ENCODE data around the gene THTPA. TPM values are rescaled to one million over a fixed set of nuclear protein-coding genes. Genes with fewer than 3 reads are reported as not detected.

The THTPA gene
- total RNA-seq, 1 experiment from 2014 or later = 12.3 TPM

DNA sequence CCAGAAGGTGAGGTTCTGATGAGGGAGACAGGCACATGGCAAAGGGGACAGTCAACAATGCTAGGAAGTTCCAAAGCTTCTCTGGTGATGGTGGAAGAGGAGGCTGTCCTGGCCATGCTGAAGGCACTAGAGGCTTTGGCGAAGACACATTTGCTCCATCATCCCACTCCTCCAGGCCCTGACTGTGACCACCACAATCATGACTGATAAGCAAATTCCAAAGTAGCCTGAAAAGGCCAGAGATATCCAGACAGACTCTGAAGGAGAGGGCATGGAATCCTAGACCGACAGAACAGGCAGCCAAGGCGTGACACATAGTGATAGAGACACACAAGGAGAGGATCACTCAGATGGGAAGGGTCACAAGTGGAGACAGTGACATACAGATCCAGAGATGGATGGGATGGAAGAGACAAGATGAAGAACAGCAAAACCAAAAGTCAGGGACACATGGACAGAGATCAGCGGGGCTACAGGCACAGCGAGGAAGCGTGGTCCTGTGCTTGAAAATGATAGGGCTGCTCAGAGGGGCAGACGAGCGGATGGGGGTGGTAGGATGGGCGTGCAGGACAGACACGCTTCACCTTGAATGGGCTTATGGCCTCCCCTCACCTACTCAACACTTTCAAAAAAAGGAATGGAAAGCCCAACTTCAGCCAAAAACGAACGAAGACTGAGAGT is 5.8 kb upstream of the THTPA start:
- H3K27me3 ChIP-seq (replicated peaks; ENCODE audit: insufficient read depth, low read depth, low read length, poor library complexity) = no peaks in the 10 kb centered on the region

DNA sequence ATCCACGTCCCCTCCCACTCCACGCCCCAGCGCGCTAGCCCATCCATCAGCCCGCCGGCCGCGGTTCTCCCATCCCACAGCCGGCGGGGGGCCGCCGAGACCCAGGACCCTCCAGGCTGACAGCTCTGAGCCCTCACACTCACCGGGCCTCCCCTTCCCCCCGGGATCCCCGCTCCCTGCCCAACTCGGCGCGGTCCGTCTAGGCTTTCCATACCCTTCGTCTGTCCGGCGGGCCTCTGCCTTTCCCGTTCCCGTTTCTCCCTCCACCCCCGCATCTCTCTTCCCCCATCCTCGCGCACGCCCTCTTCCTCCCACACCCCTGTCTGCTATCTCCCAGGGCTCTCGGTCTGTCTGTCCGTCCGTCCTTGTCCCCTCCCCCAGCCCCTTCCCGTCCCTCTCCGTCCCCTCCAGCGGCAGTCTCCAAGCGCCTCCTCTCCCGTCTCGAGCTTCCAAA is 5.2 kb upstream of the THTPA start:
- DNase-seq (ENCODE audit: low spot score) = no peak
- Histone ChIP-seq H3K9me3 (ENCODE audit: low read depth, low read length, poor library complexity, severe bottlenecking) (no peaks in the 10 kb centered on the region), H3K4me1 (ENCODE audit: insufficient read depth, low read length, poor library complexity, severe bottlenecking) (peaks cover 5% of the 10 kb centered on the region), H3K27me3 (replicated peaks; ENCODE audit: insufficient read depth, low read depth, low read length, poor library complexity) (no peaks in the 10 kb centered on the region), H3K4me3 (ENCODE audit: low read depth, low read length, poor library complexity, severe bottlenecking) (peak overlapping the region; percentile 87), H3K36me3 (ENCODE audit: insufficient read depth, low read length, poor library complexity, severe bottlenecking) (no peaks in the 10 kb centered on the region), H3K27ac (ENCODE audit: low read depth, low read length, poor library complexity, severe bottlenecking) (peak overlapping the region; percentile 58)
- BruUV-seq (replicated peaks) = no TSS peak
- ChIA-PET CTCF (no interaction called here), POLR2A (ENCODE audit: low non-redundant PET) (interaction anchor here (0.9 kb wide), 1 partner anchor 13 kb away, joined by 3 read pairs; no protein-coding TSS in a partner anchor)
- no peak for TF ChIP-seq EZH2 (IDR thresholded peaks at IDR 0.05; ENCODE audit: borderline replicate concordance, low read depth, low read length, poor library complexity, severe bottlenecking)
- TF ChIP-seq, protein P1, sequence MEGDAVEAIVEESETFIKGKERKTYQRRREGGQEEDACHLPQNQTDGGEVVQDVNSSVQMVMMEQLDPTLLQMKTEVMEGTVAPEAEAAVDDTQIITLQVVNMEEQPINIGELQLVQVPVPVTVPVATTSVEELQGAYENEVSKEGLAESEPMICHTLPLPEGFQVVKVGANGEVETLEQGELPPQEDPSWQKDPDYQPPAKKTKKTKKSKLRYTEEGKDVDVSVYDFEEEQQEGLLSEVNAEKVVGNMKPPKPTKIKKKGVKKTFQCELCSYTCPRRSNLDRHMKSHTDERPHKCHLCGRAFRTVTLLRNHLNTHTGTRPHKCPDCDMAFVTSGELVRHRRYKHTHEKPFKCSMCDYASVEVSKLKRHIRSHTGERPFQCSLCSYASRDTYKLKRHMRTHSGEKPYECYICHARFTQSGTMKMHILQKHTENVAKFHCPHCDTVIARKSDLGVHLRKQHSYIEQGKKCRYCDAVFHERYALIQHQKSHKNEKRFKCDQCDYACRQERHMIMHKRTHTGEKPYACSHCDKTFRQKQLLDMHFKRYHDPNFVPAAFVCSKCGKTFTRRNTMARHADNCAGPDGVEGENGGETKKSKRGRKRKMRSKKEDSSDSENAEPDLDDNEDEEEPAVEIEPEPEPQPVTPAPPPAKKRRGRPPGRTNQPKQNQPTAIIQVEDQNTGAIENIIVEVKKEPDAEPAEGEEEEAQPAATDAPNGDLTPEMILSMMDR (conservative IDR thresholded peaks at IDR 0.05; ENCODE audit: low read depth, low read length) = no peak
- intact Hi-C loops (cut with micrococcal nuclease; ENCODE audit: unreplicated experiment) = no loop called here

More for the DNA sequence above, 5.8 kb upstream of the THTPA start:
- H3K9me3 ChIP-seq (ENCODE audit: low read depth, low read length, poor library complexity, severe bottlenecking) = no peaks in the 10 kb centered on the region
- no peak overlapping the region for H3K27ac ChIP-seq (ENCODE audit: low read depth, low read length, poor library complexity, severe bottlenecking)
- POLR2A ChIA-PET (ENCODE audit: low non-redundant PET) = interaction anchor here (0.9 kb wide), 1 partner anchor 13 kb away, joined by 3 read pairs; no protein-coding TSS in a partner anchor
- peaks cover 5% of the 10 kb centered on the region for H3K4me1 ChIP-seq (ENCODE audit: insufficient read depth, low read length, poor library complexity, severe bottlenecking)
- TF ChIP-seq, protein P1 (conservative IDR thresholded peaks at IDR 0.05; ENCODE audit: low read depth, low read length) = no peak
- no peak for TF ChIP-seq EZH2 (IDR thresholded peaks at IDR 0.05; ENCODE audit: borderline replicate concordance, low read depth, low read length, poor library complexity, severe bottlenecking)
- no peak for DNase-seq (ENCODE audit: low spot score)
- CTCF ChIA-PET = interaction anchor here (0.7 kb wide), 1 partner anchor 9 kb away, joined by 3 read pairs; no protein-coding TSS in a partner anchor
- no TSS peak for BruUV-seq (replicated peaks)
- peak overlapping the region; percentile 87 for H3K4me3 ChIP-seq (ENCODE audit: low read depth, low read length, poor library complexity, severe bottlenecking)
- intact Hi-C loops (cut with micrococcal nuclease; ENCODE audit: unreplicated experiment) = no loop called here
- no peaks in the 10 kb centered on the region for H3K36me3 ChIP-seq (ENCODE audit: insufficient read depth, low read length, poor library complexity, severe bottlenecking)

DNA sequence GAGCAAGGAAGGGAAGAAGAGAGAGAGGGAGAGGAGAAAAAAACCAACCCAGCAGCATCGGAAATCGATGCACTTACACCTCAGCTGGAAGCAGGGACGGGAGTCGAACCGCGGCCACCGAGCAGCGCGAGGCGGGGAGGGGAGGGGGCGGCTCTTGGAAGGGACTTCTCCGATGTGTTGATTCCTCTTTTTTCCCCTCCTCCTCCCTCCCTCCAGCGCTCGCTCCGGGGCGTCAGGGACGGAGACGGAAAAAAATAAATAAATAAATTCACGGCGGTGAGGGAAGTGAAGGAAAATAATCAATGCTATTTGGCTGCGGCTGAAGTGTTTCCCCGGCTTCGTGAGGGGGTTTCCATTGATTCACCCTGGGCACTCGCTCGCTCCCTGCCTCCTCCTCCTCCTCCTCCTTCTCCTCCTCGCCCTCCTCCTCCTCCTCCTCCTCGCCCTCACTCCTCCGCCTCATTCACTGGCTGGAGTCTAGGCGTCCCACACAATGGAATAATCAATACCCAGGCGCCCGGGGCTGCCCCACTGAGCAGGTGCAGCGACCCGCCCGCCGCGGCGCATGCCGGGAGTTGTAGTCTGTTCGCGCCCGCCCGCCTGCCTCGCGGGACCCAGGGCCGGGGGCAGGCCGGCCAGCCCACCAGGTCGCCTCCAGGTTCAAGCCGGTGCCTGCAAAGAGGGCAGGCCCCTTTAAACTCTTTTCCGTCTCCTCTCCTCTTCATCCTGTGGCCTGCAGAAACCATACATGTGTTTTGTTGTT is 4.6 kb upstream of the THTPA start, which contains the start of gene ZFHX2:
TSS of gene ZFHX2 (minus strand) at position 500 of the 763 bp plus-strand sequence. CDS start 16,440 bp downstream, outside the sequence.
- H3K4me1 ChIP-seq (ENCODE audit: insufficient read depth, low read length, poor library complexity, severe bottlenecking) = peaks cover 5% of the 10 kb centered on the region
- no peaks in the 10 kb centered on the region for H3K9me3 ChIP-seq (ENCODE audit: low read depth, low read length, poor library complexity, severe bottlenecking)
- H3K36me3 ChIP-seq (ENCODE audit: insufficient read depth, low read length, poor library complexity, severe bottlenecking) = no peaks in the 10 kb centered on the region
- TF ChIP-seq, protein P1 (conservative IDR thresholded peaks at IDR 0.05; ENCODE audit: low read depth, low read length) = no peak
- no peak for TF ChIP-seq EZH2 (IDR thresholded peaks at IDR 0.05; ENCODE audit: borderline replicate concordance, low read depth, low read length, poor library complexity, severe bottlenecking)
- POLR2A ChIA-PET (ENCODE audit: low non-redundant PET) = interaction anchor here (0.9 kb wide), 1 partner anchor 12 kb away, joined by 3 read pairs; no protein-coding TSS in a partner anchor
- intact Hi-C loops (cut with micrococcal nuclease; ENCODE audit: unreplicated experiment) = no loop called here
- BruUV-seq (replicated peaks) = no TSS peak
- peak within 1 kb of the TSS; percentile 87 for H3K4me3 ChIP-seq (ENCODE audit: low read depth, low read length, poor library complexity, severe bottlenecking)
- peak; percentile 88 for DNase-seq (ENCODE audit: low spot score)
- peak within 1 kb of the TSS; percentile 58 for H3K27ac ChIP-seq (ENCODE audit: low read depth, low read length, poor library complexity, severe bottlenecking)
- CTCF ChIA-PET = no interaction called here
- no peaks in the 10 kb centered on the region for H3K27me3 ChIP-seq (replicated peaks; ENCODE audit: insufficient read depth, low read depth, low read length, poor library complexity)
